Subcutaneous preadipocyte (primary cell): ENCODE results near the gene AFG3L2. TPM values are rescaled to one million over a fixed set of nuclear protein-coding genes. Genes with fewer than 3 reads are reported as not detected.

Source experiments
- small RNA-seq: library from RNA; depleted of rRNA; stranded (forward); fragments of <200 nt; gene quantifications from one replicate; pipeline ENCODE3, GENCODE V24; 2012
- total RNA-seq: library from RNA; depleted of rRNA; stranded (reverse); fragments of >200 nt; gene quantifications from 2 replicates; pipeline ENCODE4 v1.2.3, GENCODE V29; 2012

AFG3L2 gene
- 44.1 and 63.7 TPM in 2 replicates for total RNA-seq

GRCh38 chr18:12376754-12377555 lies at the start of gene AFG3L2:
Gene AFG3L2, minus strand, starts transcription at chr18:12377227. Its CDS starts 145 bp downstream, at chr18:12377082.

DNA sequence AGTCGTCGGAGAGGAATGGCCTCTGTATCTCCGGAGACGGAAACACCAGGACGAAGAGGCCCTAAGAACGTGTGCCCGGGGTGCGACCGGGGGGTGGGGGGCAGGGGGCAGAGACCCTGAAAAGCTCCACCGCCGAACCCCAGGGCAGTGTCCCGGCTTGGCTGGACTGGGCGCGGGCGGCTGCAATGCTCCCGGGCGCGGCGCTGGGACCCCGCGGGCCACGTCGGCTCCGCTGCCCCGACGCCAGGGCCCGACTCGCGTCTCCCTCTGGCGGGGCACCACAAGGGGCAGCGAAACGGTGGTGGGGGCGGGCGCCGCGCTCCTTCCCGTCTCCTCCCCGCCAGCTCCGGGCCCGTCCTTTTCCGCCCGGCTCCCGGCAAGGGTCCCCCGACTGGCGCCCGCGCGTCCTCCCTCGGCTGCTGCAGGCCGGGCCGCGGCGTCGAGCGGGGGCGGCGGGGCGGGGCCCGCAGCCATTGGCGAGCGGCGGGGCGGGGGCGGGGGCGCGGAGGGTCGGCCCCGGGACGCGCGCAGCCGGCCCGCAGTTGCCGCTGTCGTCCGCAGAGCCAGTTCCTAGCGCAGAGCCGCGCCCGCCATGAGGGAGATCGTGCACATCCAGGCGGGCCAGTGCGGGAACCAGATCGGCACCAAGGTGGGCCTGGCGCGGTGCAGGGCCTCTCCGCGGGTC lies 69.2 kb downstream of the AFG3L2 start, which contains the start of gene TUBB6:
Gene TUBB6 (plus strand): TSS at position 541 of the 685 bp plus-strand sequence. CDS start 52 bp downstream, at position 593.

Small RNA genes lying within 50 kb of the gene (small RNA-seq; reads per million reads assigned to genes)
- gene RNU6-170P, result not detected
- gene RNU7-129P, result not detected

Other genes starting within 250 kb of the AFG3L2 start
- gene CIDEA, start 122.9 kb downstream of the AFG3L2 start, total RNA-seq, result 0.20 and 0.37 TPM in 2 replicates
- gene TUBB6, start 69.0 kb downstream of the AFG3L2 start, total RNA-seq, result 622 and 869 TPM in 2 replicates
- 3.5 and 4.0 TPM in 2 replicates for gene PRELID3A, start 30.7 kb upstream of the AFG3L2 start, total RNA-seq